ENCODE data around the gene POU2AF2. TPM values are rescaled to one million over a fixed set of nuclear protein-coding genes. Genes with fewer than 3 reads are reported as not detected.
"Not testable (repeated sequence)": the region's sequence is repeated elsewhere in the genome, so short reads cannot be mapped to it uniquely, and the experiment has no call there.

POU2AF2 gene, protein sequence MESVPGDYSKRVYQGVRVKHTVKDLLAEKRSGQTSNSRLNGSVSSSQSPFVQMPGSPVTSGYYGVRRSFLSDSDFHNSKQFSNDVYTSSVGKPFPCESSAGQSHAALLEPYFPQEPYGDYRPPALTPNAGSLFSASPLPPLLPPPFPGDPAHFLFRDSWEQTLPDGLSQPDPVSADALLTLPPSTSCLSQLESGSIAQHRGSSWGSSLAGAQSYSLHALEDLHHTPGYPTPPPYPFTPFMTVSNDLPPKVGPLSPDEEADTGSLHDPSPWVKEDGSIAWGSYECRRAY
- not detected in 2 replicates for total RNA-seq (2012; rRNA removed)

DNA sequence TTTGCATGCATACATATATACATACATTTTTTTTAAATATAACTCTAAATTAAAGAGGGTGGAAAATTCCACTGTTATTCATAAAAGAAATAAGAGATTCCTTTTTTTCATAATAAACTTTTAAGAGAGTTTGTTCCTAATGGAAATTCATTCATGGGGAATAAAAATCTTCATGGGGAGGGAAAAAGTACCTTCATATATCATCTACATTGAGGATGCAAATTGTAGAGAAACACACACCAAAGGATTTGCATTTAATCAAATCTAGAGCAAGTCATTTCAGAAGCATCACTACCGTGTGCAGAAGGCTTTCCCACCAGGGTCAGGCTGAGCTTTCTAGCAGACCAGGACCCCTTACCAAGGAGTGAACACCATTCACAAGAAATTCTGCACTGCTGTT, at the start of gene POU2AF2:
TSS of gene POU2AF2 (plus strand) at position 301 of the 400 bp plus-strand sequence. CDS start 129 bp downstream, outside the sequence.
- no peak within 1 kb of the TSS for H3K4me2 ChIP-seq (ENCODE audit: low read length)

DNA sequence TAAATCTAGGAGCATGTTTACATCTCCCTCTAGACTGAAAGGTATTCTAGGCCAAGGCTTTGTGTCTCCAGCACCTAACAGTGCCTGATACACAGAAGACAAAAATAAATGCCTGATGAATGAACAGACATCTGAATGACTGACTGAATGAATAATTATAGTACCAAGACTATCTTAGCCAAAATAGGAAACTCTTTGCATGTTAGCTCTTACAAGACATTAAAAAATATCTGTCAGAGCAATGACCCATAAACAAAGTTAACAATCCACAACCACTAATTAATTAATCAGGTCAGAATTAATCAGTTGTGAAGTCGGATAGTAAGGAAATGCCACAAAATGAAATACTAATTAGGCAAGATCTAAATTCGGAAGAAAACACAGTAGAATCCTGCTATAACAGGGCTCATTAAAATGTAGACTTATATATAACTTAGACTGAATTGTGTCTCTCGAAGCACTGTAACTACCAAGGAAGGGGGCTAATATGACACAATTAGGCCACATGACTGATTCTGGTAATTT, 45.5 kb upstream of the POU2AF2 start:
- H3K9ac ChIP-seq (ENCODE audit: low read depth, low read length), result no peak overlapping the region
- no peaks in the 10 kb centered on the region for H3K36me3 ChIP-seq (ENCODE audit: insufficient read depth, low read length)
- no peaks in the 10 kb centered on the region for H3K27me3 ChIP-seq (ENCODE audit: control insufficient read depth, insufficient read depth, low read length)
- H3K4me1 ChIP-seq (ENCODE audit: control insufficient read depth, insufficient read depth, low read length), result no peaks in the 10 kb centered on the region
- no peak overlapping the region for H3K4me3 ChIP-seq (ENCODE audit: low read length)
- no peak overlapping the region for H3K4me2 ChIP-seq (ENCODE audit: low read length)
- H3K9me3 ChIP-seq (replicated peaks; ENCODE audit: low read length), result no peaks in the 10 kb centered on the region

More for the DNA sequence above, at the start of gene POU2AF2:
- H3K9ac ChIP-seq (ENCODE audit: low read depth, low read length), result no peak within 1 kb of the TSS
- H3K27me3 ChIP-seq (ENCODE audit: control insufficient read depth, insufficient read depth, low read length), result peaks cover 50% of the 10 kb centered on the region
- H3K4me3 ChIP-seq (ENCODE audit: low read length), result no peak within 1 kb of the TSS
- H3K4me1 ChIP-seq (ENCODE audit: control insufficient read depth, insufficient read depth, low read length), result no peaks in the 10 kb centered on the region
- no peaks in the 10 kb centered on the region for H3K36me3 ChIP-seq (ENCODE audit: insufficient read depth, low read length)
- no peaks in the 10 kb centered on the region for H3K9me3 ChIP-seq (replicated peaks; ENCODE audit: low read length)

DNA sequence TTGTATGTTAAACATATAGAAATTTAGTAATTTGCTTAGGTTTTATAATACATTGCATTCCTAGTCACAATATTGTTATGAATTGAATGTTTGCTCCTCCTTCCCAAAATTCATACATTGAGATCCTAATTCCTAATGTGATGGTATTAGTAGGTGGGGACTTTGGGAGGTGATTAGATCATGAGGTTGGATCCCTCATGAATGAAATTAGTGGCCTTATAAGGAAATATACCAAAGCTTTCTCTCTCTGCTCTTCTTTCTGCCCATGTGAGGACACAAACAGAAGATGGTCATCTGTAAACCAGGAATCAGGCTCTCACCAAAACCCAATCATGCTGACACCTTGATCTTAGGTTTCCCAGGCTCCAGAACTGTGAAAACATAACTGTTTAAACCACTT, 41.3 kb upstream of the POU2AF2 start:
- no peak overlapping the region for H3K4me3 ChIP-seq (ENCODE audit: low read length)
- no peaks in the 10 kb centered on the region for H3K27me3 ChIP-seq (ENCODE audit: control insufficient read depth, insufficient read depth, low read length)
- no peaks in the 10 kb centered on the region for H3K36me3 ChIP-seq (ENCODE audit: insufficient read depth, low read length)
- H3K9me3 ChIP-seq (replicated peaks; ENCODE audit: low read length), result no peaks in the 10 kb centered on the region
- H3K4me2 ChIP-seq (ENCODE audit: low read length), result no peak overlapping the region
- peaks cover 20% of the 10 kb centered on the region for H3K4me1 ChIP-seq (ENCODE audit: control insufficient read depth, insufficient read depth, low read length)
- H3K9ac ChIP-seq (ENCODE audit: low read depth, low read length), result no peak overlapping the region

DNA sequence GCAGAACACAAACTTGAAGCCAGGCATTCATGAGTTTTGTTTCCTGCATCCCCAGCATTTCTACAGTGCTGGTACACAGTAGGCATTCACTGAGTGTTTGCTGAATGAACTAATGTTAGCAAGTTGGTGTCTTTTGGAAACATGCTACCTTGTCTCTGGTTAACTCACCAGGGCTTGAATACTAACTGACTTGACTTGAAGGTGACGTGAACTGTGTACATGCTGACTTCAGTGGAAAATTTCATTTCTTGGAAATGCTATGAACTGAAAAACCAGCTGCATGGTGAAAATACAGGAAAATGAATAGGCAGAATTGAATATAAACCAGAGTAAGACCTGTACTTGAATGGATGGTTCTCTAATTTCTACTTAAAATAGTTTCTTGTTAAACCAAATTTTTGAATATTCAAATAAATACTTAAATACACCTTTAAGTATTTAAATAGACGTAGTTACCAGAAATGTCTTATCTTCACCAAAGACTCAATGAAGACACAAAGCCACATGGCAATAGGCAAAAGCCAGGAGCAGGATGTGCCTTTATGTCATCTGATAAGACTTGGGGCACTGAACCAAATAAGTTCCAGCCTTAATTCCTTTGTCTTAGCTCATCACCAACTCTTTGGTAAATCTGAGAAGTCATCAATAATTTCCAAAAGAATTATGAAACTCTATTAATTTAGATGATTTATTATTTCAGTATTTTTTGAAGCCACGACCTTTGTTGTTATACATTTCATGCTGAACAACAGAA, 39.7 kb upstream of the POU2AF2 start:
- Histone ChIP-seq H3K36me3 (ENCODE audit: insufficient read depth, low read length) (no peaks in the 10 kb centered on the region), H3K4me3 (ENCODE audit: low read length) (no peak overlapping the region), H3K9ac (ENCODE audit: low read depth, low read length) (peak overlapping the region; percentile 41), H3K4me2 (ENCODE audit: low read length) (peak overlapping the region; percentile 19), H3K4me1 (ENCODE audit: control insufficient read depth, insufficient read depth, low read length) (peaks cover 20% of the 10 kb centered on the region), H3K27me3 (ENCODE audit: control insufficient read depth, insufficient read depth, low read length) (no peaks in the 10 kb centered on the region), H3K9me3 (replicated peaks; ENCODE audit: low read length) (no peaks in the 10 kb centered on the region)

DNA sequence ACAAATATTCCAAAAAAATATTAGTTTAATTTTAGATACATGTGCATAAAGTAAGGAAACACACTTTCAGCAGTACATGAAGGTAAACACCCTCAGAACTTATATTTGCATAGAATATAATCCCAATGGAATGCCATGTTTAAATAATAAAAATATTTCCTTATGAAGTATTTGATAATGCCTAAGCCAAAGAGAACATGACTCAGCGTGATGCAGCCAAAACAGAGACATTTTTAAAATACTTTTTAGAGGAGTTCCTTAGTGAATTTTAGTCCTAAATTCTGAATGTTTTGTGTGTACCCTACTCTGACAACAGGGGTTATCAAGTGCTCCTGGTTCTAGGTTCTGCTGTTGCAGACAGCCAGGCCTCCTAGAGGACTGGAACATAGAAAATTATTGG, 39.1 kb upstream of the POU2AF2 start:
- H3K4me1 ChIP-seq (ENCODE audit: control insufficient read depth, insufficient read depth, low read length), result peaks cover 20% of the 10 kb centered on the region
- H3K4me3 ChIP-seq (ENCODE audit: low read length), result peak overlapping the region; percentile 2
- no peaks in the 10 kb centered on the region for H3K27me3 ChIP-seq (ENCODE audit: control insufficient read depth, insufficient read depth, low read length)
- no peaks in the 10 kb centered on the region for H3K36me3 ChIP-seq (ENCODE audit: insufficient read depth, low read length)
- H3K4me2 ChIP-seq (ENCODE audit: low read length), result peak overlapping the region; percentile 54
- peak overlapping the region; percentile 62 for H3K9ac ChIP-seq (ENCODE audit: low read depth, low read length)
- H3K9me3 ChIP-seq (replicated peaks; ENCODE audit: low read length), result no peaks in the 10 kb centered on the region

DNA sequence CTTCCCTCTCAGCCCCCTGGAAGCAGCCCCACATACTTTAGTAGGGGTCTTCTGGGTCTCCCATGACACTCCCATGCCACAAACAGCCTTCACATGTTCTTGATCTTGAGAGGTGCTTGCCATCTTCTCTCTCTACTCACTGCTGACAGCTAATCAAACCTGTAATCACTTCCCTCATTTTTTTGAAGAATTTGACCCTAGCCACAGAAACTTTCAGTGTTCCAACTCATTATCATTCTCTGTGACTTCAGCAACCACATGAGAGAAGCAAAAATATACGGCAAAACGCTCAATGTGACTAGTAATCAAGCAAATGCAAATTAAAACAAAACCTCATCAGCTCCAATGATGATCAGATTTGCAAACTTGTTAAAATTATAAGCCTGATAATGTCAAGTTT, 38.3 kb upstream of the POU2AF2 start:
- Histone ChIP-seq H3K4me3 (ENCODE audit: low read length) (peak overlapping the region; percentile 2), H3K9me3 (replicated peaks; ENCODE audit: low read length) (no peaks in the 10 kb centered on the region), H3K4me2 (ENCODE audit: low read length) (peak overlapping the region; percentile 54), H3K9ac (ENCODE audit: low read depth, low read length) (peak overlapping the region; percentile 62), H3K27me3 (ENCODE audit: control insufficient read depth, insufficient read depth, low read length) (no peaks in the 10 kb centered on the region), H3K4me1 (ENCODE audit: control insufficient read depth, insufficient read depth, low read length) (peaks cover 20% of the 10 kb centered on the region), H3K36me3 (ENCODE audit: insufficient read depth, low read length) (no peaks in the 10 kb centered on the region)

DNA sequence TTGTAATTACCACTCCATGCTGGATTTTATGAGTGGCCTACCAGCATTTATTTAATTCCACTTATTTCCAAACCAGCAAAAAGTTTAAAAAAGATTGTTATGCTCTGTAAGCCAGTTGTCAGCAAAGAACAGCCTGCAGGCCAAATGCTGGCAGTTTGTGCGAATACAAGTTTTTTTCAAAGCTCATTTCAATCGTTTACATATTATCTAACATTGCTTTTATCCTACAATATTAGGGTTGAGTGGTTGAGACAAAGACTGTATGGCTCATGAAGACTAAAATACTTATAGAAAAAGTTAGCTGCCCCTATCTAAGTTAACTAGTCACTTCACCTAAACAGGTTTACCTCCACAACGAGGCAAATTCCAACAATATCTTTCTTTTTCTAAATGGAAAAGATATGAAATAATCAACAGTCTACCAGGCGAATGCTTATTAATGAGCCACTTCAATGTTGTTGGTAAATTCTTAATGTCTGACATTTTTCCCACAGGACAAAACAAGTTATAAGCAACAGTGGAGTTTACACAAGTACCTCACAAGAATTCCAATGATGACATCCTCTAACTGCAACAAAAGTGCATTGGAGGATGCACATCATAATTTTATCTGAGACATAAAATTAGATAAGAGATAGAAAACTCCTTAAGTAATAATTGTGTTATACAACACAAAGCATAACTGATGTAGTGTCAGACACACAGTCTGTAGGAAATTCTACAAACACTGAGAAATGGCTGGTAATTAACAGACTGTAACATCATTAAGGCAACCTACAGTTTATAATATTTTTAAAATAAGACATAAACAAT, 35.8 kb upstream of the POU2AF2 start:
- no peak overlapping the region for H3K4me2 ChIP-seq (ENCODE audit: low read length)
- H3K4me3 ChIP-seq (ENCODE audit: low read length), result no peak overlapping the region
- no peaks in the 10 kb centered on the region for H3K27me3 ChIP-seq (ENCODE audit: control insufficient read depth, insufficient read depth, low read length)
- peaks cover 20% of the 10 kb centered on the region for H3K4me1 ChIP-seq (ENCODE audit: control insufficient read depth, insufficient read depth, low read length)
- H3K9me3 ChIP-seq (replicated peaks; ENCODE audit: low read length), result no peaks in the 10 kb centered on the region
- H3K9ac ChIP-seq (ENCODE audit: low read depth, low read length), result no peak overlapping the region
- H3K36me3 ChIP-seq (ENCODE audit: insufficient read depth, low read length), result no peaks in the 10 kb centered on the region

DNA sequence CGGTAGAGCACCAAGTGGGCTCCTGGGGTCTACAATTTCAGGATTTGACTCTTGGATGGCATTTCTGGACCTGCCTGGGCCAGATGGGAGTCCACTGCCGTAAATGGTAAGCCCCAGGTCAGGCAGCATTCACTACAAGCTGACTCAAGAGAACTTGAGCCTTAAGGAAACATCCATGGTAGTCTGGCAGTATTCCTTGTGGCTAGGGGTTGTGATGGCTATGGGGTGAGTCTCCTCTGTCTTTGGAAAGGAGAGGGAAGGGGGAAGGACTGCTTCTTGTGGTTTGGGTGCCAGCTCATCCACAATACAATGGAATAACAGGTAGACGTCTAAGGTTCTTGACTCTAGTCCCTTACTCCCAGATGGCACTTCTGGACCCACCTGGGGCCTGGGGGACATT, 32.3 kb upstream of the POU2AF2 start:
- no peaks in the 10 kb centered on the region for H3K36me3 ChIP-seq (ENCODE audit: insufficient read depth, low read length)
- no peak overlapping the region for H3K9ac ChIP-seq (ENCODE audit: low read depth, low read length)
- no peaks in the 10 kb centered on the region for H3K9me3 ChIP-seq (replicated peaks; ENCODE audit: low read length)
- H3K4me1 ChIP-seq (ENCODE audit: control insufficient read depth, insufficient read depth, low read length), result no peaks in the 10 kb centered on the region
- no peaks in the 10 kb centered on the region for H3K27me3 ChIP-seq (ENCODE audit: control insufficient read depth, insufficient read depth, low read length)
- H3K4me2 ChIP-seq (ENCODE audit: low read length), result no peak overlapping the region
- H3K4me3 ChIP-seq (ENCODE audit: low read length), result no peak overlapping the region

DNA sequence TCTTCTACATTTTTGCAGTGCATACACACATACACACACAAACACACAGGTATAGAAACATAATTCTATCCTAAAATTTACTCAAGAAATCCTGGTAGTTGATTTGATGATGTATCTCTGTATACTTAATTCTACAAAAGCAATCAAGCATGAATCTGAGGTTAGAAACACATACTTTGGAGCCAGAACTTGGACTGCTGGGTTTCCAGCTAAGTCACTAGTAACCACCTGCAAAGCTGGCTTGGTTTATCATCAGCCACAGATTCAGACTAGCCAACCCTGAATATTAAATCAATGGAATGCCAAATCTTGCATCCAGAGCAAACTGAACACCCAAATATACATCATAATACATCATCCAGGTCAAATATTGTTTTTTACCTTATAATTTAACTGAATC, 24.8 kb upstream of the POU2AF2 start:
- H3K36me3 ChIP-seq (ENCODE audit: insufficient read depth, low read length), result no peaks in the 10 kb centered on the region
- no peak overlapping the region for H3K4me2 ChIP-seq (ENCODE audit: low read length)
- no peaks in the 10 kb centered on the region for H3K27me3 ChIP-seq (ENCODE audit: control insufficient read depth, insufficient read depth, low read length)
- H3K4me1 ChIP-seq (ENCODE audit: control insufficient read depth, insufficient read depth, low read length), result no peaks in the 10 kb centered on the region
- H3K9ac ChIP-seq (ENCODE audit: low read depth, low read length), result no peak overlapping the region
- H3K9me3 ChIP-seq (replicated peaks; ENCODE audit: low read length), result no peaks in the 10 kb centered on the region
- no peak overlapping the region for H3K4me3 ChIP-seq (ENCODE audit: low read length)

DNA sequence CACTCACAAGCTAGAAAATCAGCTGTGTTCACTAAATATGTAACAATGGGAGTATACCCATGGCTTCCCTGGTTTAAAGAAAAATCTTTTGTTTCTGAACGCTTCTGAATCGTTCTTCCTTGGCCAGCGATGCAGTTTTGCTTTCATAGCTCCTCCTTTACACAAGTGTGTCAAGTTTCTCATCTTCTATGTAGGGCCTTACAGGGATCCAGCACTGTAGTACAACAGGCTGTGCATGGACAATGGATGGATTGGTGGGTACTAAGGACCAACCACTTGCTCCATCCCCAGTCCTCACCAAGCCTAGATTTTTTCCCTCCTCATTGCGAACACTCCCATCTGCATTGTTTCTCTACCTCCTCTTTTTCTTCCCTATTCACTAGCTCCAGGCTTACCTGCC, 24.3 kb upstream of the POU2AF2 start:
- no peak overlapping the region for H3K4me3 ChIP-seq (ENCODE audit: low read length)
- H3K9ac ChIP-seq (ENCODE audit: low read depth, low read length), result no peak overlapping the region
- H3K4me2 ChIP-seq (ENCODE audit: low read length), result no peak overlapping the region
- H3K36me3 ChIP-seq (ENCODE audit: insufficient read depth, low read length), result no peaks in the 10 kb centered on the region
- no peaks in the 10 kb centered on the region for H3K9me3 ChIP-seq (replicated peaks; ENCODE audit: low read length)
- H3K27me3 ChIP-seq (ENCODE audit: control insufficient read depth, insufficient read depth, low read length), result no peaks in the 10 kb centered on the region
- no peaks in the 10 kb centered on the region for H3K4me1 ChIP-seq (ENCODE audit: control insufficient read depth, insufficient read depth, low read length)

DNA sequence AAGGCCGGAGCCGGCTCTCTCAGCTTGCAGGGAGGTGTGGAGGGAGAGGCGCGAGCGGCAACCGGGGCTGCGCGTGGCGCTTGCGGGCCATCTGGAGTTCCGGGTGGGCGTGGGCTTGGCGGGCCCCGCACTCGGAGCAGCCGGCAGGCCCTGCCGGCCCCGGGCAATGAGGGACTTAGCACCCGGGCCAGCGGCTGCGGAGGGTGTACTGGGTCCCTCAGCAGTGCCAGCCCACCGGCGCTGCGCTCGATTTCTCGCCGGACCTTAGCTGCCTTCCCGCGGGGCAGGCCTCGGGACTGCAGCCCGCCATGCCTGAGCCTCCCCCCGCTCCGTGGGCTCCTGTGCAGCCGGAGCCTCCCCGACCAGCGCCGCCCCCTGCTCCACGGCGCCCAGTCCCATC, 23.6 kb upstream of the POU2AF2 start:
- H3K4me1 ChIP-seq (ENCODE audit: control insufficient read depth, insufficient read depth, low read length); H3K27me3 ChIP-seq (ENCODE audit: control insufficient read depth, insufficient read depth, low read length); H3K4me3 ChIP-seq (ENCODE audit: low read length): not testable (repeated sequence)

More for the DNA sequence above, 23.6 kb upstream of the POU2AF2 start:
- not testable (repeated sequence) for H3K4me2 ChIP-seq (ENCODE audit: low read length); H3K36me3 ChIP-seq (ENCODE audit: insufficient read depth, low read length); H3K9me3 ChIP-seq (replicated peaks; ENCODE audit: low read length); H3K9ac ChIP-seq (ENCODE audit: low read depth, low read length)

Measured in skeletal muscle satellite cell (primary cell).